GM12873 (cell line): ENCODE data around the gene AQP9.

Experiments
- CTCF ChIP-seq: IDR thresholded peaks from 2 replicates; pipeline ENCODE4 v1.5.1; 2012; ENCODE audit warnings: low read depth, mild to moderate bottlenecking, moderate library complexity, low read length, control low read depth; ENCODE audit not compliant: insufficient read depth; ENCODE audit errors: missing control alignments

Gene AQP9

DNA sequence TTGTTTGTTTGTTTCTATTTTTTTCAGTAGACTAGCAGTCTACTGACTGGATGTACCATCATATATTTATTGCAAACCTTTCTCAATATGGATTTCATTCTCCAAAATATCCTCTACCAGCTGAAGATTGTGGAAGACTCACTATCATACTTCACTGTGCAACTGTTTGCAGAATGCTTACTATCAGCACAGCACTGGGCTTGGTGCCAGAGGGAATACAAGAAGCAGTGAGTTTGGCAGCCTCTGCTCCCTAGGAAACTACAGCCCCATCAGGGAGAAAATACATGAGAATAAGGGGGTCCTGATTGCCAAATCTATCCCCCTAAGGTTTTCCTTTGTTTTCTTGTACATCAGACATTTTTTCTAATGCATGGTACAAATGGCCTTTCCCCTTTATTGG, 27.5 kb downstream of the AQP9 start:
- no peak for TF ChIP-seq CTCF

GRCh38 chr15:58167095-58167691, 29.0 kb downstream of the AQP9 start:
- no peak for TF ChIP-seq CTCF

DNA sequence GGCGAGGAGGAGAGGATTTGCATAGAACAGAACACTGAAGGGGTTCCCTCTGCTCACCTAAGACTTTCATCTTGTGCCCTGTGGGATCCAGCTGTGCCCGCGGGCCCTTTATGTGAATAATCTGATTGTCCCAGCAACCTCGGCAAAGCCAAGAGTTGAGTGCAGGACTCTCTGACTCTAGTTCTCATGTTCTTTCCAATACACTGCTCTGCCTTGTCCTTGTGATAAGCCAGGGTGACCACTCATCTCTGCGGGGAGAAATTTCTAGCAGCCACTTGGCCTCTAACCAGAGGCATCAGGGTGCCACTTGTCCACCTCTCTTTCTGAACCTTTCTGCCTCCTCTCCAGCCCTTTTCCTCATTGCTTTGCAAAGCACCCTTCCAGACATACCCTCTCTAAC, 31.8 kb downstream of the AQP9 start:
- no peak for TF ChIP-seq CTCF

GRCh38 chr15:58171476-58172061, 33.4 kb downstream of the AQP9 start:
- no peak for TF ChIP-seq CTCF

- no peak for TF ChIP-seq CTCF
Measured at GRCh38 chr15:58174709-58175108, 36.5 kb downstream of the AQP9 start.

- TF ChIP-seq CTCF, result no peak
Measured at GRCh38 chr15:58175955-58176354, 37.8 kb downstream of the AQP9 start.

DNA sequence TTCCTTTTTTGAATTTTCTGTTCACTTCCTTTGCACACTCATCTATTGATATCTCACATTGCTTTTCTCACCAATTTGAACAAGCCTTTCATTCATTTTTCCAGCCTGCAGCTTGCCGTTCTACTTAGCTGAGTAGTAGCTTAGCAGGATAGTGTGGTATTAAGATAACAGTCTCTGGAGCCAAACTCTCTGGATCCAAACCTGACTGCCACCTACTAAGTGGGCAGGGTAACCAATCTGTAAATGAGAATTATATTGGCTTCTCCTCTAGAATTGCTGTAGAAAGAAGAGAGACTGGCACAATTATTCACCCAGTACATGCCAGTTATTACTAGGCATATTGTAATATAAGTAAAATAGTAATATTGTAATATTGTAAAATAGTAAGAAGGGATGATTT, 40.5 kb downstream of the AQP9 start:
- TF ChIP-seq CTCF, result no peak
